PC-9 (cell line): ENCODE measurements around the gene CCDC69.

ENCODE experiments used
- EZH2 ChIP-seq: fragments of 200-600 bp; sonication (generic); IDR thresholded peaks from 2 replicates; pipeline ENCODE4 v1.8.0; 2017; ENCODE audit warnings: antibody characterized with exemption, low read depth
- TF ChIP-seq, protein P1 (sequence below): fragments of 200-600 bp; sonication (generic); conservative IDR thresholded peaks from 2 replicates; pipeline ENCODE4 v1.6.1; 2017; ENCODE audit warnings: mixed run types, antibody characterized with exemption, mild to moderate bottlenecking, moderate library complexity

- TF ChIP-seq, protein P1, sequence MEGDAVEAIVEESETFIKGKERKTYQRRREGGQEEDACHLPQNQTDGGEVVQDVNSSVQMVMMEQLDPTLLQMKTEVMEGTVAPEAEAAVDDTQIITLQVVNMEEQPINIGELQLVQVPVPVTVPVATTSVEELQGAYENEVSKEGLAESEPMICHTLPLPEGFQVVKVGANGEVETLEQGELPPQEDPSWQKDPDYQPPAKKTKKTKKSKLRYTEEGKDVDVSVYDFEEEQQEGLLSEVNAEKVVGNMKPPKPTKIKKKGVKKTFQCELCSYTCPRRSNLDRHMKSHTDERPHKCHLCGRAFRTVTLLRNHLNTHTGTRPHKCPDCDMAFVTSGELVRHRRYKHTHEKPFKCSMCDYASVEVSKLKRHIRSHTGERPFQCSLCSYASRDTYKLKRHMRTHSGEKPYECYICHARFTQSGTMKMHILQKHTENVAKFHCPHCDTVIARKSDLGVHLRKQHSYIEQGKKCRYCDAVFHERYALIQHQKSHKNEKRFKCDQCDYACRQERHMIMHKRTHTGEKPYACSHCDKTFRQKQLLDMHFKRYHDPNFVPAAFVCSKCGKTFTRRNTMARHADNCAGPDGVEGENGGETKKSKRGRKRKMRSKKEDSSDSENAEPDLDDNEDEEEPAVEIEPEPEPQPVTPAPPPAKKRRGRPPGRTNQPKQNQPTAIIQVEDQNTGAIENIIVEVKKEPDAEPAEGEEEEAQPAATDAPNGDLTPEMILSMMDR, result no peak
- TF ChIP-seq EZH2, result no peak
These were observed 72.6 kb downstream of the CCDC69 start for GRCh38 chr5:151151263-151151660.
